Measurements from ENCODE around the gene SAG. TPM values are rescaled to one million over a fixed set of nuclear protein-coding genes. Genes with fewer than 3 reads are reported as not detected.

The SAG gene
- total RNA-seq, 4 donors from 2014 or later: 1.5 TPM; not detected in 3

GRCh38 chr2:233343171-233343705, 35.6 kb downstream of the SAG start:
- no peak overlapping the region for H3K4me3 ChIP-seq
- no peak for ATAC-seq
- no peaks in the 10 kb centered on the region for H3K36me3 ChIP-seq
- TF ChIP-seq CTCF (IDR thresholded peaks at IDR 0.05) (no peak), POLR2A (IDR thresholded peaks at IDR 0.05) (no peak)
- H3K4me1 ChIP-seq: no peaks in the 10 kb centered on the region
- 84 to 89% methylated on average over 3 to 11 of the region's 15 CpGs for WGBS, 2 donors (ENCODE audit: low coverage in 1 of 2)
- H3K27me3 ChIP-seq: no peaks in the 10 kb centered on the region
- H3K9me3 ChIP-seq: no peaks in the 10 kb centered on the region
- no peak overlapping the region for H3K27ac ChIP-seq

- ATAC-seq: no peak
- TF ChIP-seq EP300 (IDR thresholded peaks at IDR 0.05) (no peak), POLR2A (IDR thresholded peaks at IDR 0.05) (no peak), CTCF (IDR thresholded peaks at IDR 0.05) (no peak), POLR2AphosphoS5 (IDR thresholded peaks at IDR 0.05) (no peak)
- Histone ChIP-seq H3K27me3 (no peaks in the 10 kb centered on the region), H3K4me3 (no peak overlapping the region), H3K9me3 (no peaks in the 10 kb centered on the region), H3K4me1 (peaks cover 0 to 16% (median 0%) of the 10 kb centered on the region in 3 donors), H3K27ac (no peak overlapping the region), H3K36me3 (no peaks in the 10 kb centered on the region)
- 91 to 95% methylated on average over 9 to 12 of the region's 12 CpGs for WGBS, 2 donors (ENCODE audit: low coverage in 1 of 2)
These were observed 38.8 kb downstream of the SAG start for GRCh38 chr2:233346376-233346775.

- 74 to 76% methylated on average over 5 to 6 of the region's 9 CpGs for WGBS, 2 donors (ENCODE audit: low coverage in 1 of 2)
- H3K27me3 ChIP-seq: no peaks in the 10 kb centered on the region
- no peak overlapping the region for H3K27ac ChIP-seq
- H3K4me1 ChIP-seq: peaks cover 0 to 16% (median 0%) of the 10 kb centered on the region in 3 donors
- no peaks in the 10 kb centered on the region for H3K36me3 ChIP-seq
- no peak for ATAC-seq
- H3K9me3 ChIP-seq: no peaks in the 10 kb centered on the region
- TF ChIP-seq POLR2AphosphoS5 (IDR thresholded peaks at IDR 0.05) (no peak), CTCF (IDR thresholded peaks at IDR 0.05) (no peak), POLR2A (IDR thresholded peaks at IDR 0.05) (no peak), EP300 (IDR thresholded peaks at IDR 0.05) (no peak)
- no peak overlapping the region for H3K4me3 ChIP-seq
These were observed 39.3 kb downstream of the SAG start for GRCh38 chr2:233346930-233347329.

GRCh38 chr2:233349005-233349998, 41.7 kb downstream of the SAG start:
- Histone ChIP-seq H3K36me3 (no peaks in the 10 kb centered on the region), H3K4me1 (peaks cover 0 to 28% (median 6%) of the 10 kb centered on the region in 3 donors), H3K4me3 (no peak overlapping the region), H3K27ac (no peak overlapping the region), H3K9me3 (no peaks in the 10 kb centered on the region), H3K27me3 (no peaks in the 10 kb centered on the region)
- ATAC-seq: peak; percentile 54
- no peak for TF ChIP-seq EP300 (IDR thresholded peaks at IDR 0.05)
- whole genome bisulfite sequencing, 2 donors (ENCODE audit: low coverage in 1 of 2): 49 to 82% methylated on average over 4 to 11 of the region's 15 CpGs

GRCh38 chr2:233350708-233351107, 43.1 kb downstream of the SAG start:
- no peaks in the 10 kb centered on the region for H3K9me3 ChIP-seq
- H3K27me3 ChIP-seq: no peaks in the 10 kb centered on the region
- peaks cover 0 to 36% (median 6%) of the 10 kb centered on the region in 3 donors for H3K4me1 ChIP-seq
- TF ChIP-seq POLR2AphosphoS5 (IDR thresholded peaks at IDR 0.05) (peak; percentile 10), CTCF (IDR thresholded peaks at IDR 0.05) (peak in 1 of 4 experiments; percentile 5), EP300 (IDR thresholded peaks at IDR 0.05) (no peak), POLR2A (IDR thresholded peaks at IDR 0.05) (no peak)
- H3K36me3 ChIP-seq: no peaks in the 10 kb centered on the region
- H3K4me3 ChIP-seq: no peak overlapping the region
- no peak overlapping the region for H3K27ac ChIP-seq
- ATAC-seq: no peak
- WGBS, 2 donors (ENCODE audit: low coverage in 1 of 2): 11 to 15% methylated on average over 4 to 5 of the region's 8 CpGs

Measured in gastroesophageal sphincter (tissue), 4 donors.